ENCODE results near the gene SSBP1.
A peak's percentile ranks its signal among the peaks of the same experiment; 100 is the strongest.

Gene SSBP1

GRCh38 chr7:141697211-141697871 is 40.8 kb upstream of the SSBP1 start:
- H3K27ac ChIP-seq: no peak overlapping the region
- TF ChIP-seq CTCF (IDR thresholded peaks at IDR 0.05): no peak
- TF ChIP-seq ZFX (IDR thresholded peaks at IDR 0.05; ENCODE audit: borderline replicate concordance): no peak

DNA sequence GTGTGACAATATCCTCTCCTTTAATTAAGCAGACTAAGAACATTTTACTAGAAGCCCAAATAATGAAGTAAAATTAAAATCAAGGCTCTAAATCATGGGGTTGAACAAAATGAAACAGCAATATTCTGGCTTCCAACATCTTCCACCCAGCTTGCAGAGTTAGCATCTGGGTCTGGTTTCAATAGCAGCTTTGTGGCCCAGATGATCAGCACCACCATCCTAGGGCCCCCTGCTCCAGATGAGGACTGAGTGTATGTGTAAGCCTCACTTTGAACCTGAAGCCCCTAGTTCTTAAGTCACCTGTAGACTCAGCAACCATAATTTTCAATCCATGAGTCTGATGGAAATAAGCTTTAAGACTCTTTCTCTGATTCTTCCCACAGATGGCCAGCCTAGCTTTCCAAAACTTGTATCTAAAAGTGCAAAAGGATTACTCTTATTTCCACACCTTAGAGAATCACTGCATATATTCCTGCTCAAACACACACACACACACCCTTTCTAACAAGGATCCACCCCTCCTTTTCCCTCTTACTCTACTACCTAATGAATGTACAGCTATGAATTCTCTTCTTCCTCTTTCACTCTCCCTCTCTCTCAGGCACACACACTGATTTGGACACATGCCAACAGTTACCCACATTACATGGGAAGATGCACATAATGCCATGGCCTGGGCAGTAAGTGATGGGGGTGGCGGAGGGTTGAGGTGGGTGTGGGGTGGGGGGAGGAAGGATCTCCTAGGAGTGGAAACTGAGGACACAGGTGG is 39.7 kb upstream of the SSBP1 start:
- TF ChIP-seq CTCF (IDR thresholded peaks at IDR 0.05): no peak
- TF ChIP-seq ZFX (IDR thresholded peaks at IDR 0.05; ENCODE audit: borderline replicate concordance): no peak
- no peak overlapping the region for H3K27ac ChIP-seq

- H3K27ac ChIP-seq: no peak overlapping the region
- TF ChIP-seq ZFX (IDR thresholded peaks at IDR 0.05; ENCODE audit: borderline replicate concordance) (no peak), CTCF (IDR thresholded peaks at IDR 0.05) (no peak)
Observed at GRCh38 chr7:141699860-141700259, 38.3 kb upstream of the SSBP1 start.

GRCh38 chr7:141700296-141700847 is 37.8 kb upstream of the SSBP1 start:
- TF ChIP-seq ZFX (IDR thresholded peaks at IDR 0.05; ENCODE audit: borderline replicate concordance) (no peak), CTCF (IDR thresholded peaks at IDR 0.05) (no peak)
- H3K27ac ChIP-seq: no peak overlapping the region

GRCh38 chr7:141700848-141701371 is 37.2 kb upstream of the SSBP1 start:
- H3K27ac ChIP-seq: no peak overlapping the region
- TF ChIP-seq CTCF (IDR thresholded peaks at IDR 0.05) (no peak), ZFX (IDR thresholded peaks at IDR 0.05; ENCODE audit: borderline replicate concordance) (no peak)

DNA sequence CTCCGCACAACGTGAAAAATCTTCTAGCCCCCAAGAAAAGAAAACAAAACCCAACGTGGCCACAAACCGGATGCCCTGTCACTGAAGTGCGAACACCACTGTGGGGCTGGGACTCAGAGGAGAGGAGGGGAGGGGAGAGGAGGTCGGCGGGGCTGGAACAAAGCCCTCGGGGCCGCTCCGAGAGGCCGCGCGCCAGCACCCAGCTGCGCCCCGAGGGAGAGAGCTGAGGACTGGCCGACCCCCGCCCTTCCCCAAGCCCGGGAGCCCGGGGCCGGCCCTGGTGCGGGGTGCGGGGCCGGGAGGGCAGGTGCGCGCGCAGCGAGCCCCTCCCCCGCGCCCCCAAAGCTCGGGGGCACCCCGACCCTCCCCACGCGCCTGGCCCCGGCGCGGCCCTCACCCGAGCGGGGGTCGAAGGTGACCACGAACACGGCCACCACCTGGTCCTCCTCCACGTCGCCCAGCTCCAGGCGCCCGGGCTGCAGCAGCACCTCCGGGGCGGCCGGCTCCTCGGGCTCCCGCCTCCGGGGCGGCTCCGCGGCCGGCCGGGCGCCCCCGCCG is 36.6 kb upstream of the SSBP1 start:
- peak overlapping the region; percentile 43 for H3K27ac ChIP-seq
- no peak for TF ChIP-seq CTCF (IDR thresholded peaks at IDR 0.05)
- no peak for TF ChIP-seq ZFX (IDR thresholded peaks at IDR 0.05; ENCODE audit: borderline replicate concordance)
